GM18526 (cell line): ENCODE data around the gene PSME4.

Source experiments
- POLR2A ChIP-seq: IDR thresholded peaks from 3 replicates; pipeline ENCODE4 v1.6.1; 2011; ENCODE audit not compliant: insufficient read length; ENCODE audit errors: extremely low read depth

The PSME4 gene

GRCh38 chr2:53913721-53914120, 57.1 kb downstream of the PSME4 start:
- TF ChIP-seq POLR2A: no peak

- TF ChIP-seq POLR2A: no peak
These were observed 59.2 kb downstream of the PSME4 start for GRCh38 chr2:53911434-53912189.

GRCh38 chr2:53907582-53907981, 63.2 kb downstream of the PSME4 start:
- TF ChIP-seq POLR2A: no peak

GRCh38 chr2:53905396-53905795, 65.4 kb downstream of the PSME4 start:
- TF ChIP-seq POLR2A: no peak

- no peak for TF ChIP-seq POLR2A
These were observed 67.8 kb downstream of the PSME4 start for GRCh38 chr2:53903011-53903410.

- no peak for TF ChIP-seq POLR2A
These were observed 69.6 kb downstream of the PSME4 start for GRCh38 chr2:53901192-53901591.

- no peak for TF ChIP-seq POLR2A
These were observed 73.9 kb downstream of the PSME4 start for GRCh38 chr2:53896864-53897263.

- TF ChIP-seq POLR2A: no peak
These were observed 84.2 kb downstream of the PSME4 start for GRCh38 chr2:53886406-53887280.

GRCh38 chr2:53884883-53885282, 85.9 kb downstream of the PSME4 start:
- TF ChIP-seq POLR2A: no peak

- TF ChIP-seq POLR2A: no peak
These were observed 88.8 kb downstream of the PSME4 start for GRCh38 chr2:53881986-53882385.

GRCh38 chr2:53881360-53881759, 89.4 kb downstream of the PSME4 start:
- no peak for TF ChIP-seq POLR2A

- TF ChIP-seq POLR2A: no peak
These were observed 90.0 kb downstream of the PSME4 start for GRCh38 chr2:53880756-53881155.

GRCh38 chr2:53877556-53877955, 93.2 kb downstream of the PSME4 start:
- TF ChIP-seq POLR2A: no peak

- TF ChIP-seq POLR2A: no peak
These were observed 93.7 kb downstream of the PSME4 start for GRCh38 chr2:53877112-53877511.

- no peak for TF ChIP-seq POLR2A
These were observed 96.3 kb downstream of the PSME4 start for GRCh38 chr2:53874401-53874950.

GRCh38 chr2:53867773-53868172, 103.0 kb downstream of the PSME4 start:
- no peak for TF ChIP-seq POLR2A
